Measurements from ENCODE around the gene ABCF1.
"Not testable (repeated sequence)": the region's sequence is repeated elsewhere in the genome, so short reads cannot be mapped to it uniquely, and the experiment has no call there.

Gene ABCF1

DNA sequence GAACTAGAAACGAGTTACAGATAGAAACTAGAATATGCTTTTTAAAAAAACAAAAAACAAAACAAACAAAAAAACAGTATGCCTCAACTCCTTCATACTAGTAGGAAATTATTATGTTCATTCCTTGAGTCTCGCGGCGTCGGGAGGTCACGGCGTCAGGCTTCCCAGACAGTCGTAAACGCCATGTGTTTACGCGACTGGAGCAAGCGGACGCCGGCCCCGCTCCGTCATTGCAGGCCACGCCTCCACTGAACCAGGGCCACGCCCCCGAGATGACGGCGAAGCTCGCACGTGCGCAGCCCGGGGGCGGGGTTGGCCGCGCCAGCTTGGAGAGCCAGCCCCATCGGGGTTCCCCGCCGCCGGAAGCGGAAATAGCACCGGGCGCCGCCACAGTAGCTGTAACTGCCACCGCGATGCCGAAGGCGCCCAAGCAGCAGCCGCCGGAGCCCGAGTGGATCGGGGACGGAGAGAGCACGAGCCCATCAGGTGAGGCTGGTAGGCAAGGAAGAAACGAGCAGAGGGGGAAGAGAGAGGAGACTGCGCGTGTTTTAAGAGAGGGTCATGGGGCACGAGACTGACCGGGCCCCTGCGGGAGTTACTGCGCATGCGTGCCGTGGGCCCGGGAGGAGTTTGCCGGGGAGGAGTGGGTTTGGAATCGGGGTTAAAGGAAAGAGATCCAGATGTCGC, at the start of gene ABCF1:
TSS of gene ABCF1 (plus strand) at position 368 of the 687 bp plus-strand sequence. CDS start at position 414, 46 bp downstream.
- peak; percentile 100 for DNase-seq

DNA sequence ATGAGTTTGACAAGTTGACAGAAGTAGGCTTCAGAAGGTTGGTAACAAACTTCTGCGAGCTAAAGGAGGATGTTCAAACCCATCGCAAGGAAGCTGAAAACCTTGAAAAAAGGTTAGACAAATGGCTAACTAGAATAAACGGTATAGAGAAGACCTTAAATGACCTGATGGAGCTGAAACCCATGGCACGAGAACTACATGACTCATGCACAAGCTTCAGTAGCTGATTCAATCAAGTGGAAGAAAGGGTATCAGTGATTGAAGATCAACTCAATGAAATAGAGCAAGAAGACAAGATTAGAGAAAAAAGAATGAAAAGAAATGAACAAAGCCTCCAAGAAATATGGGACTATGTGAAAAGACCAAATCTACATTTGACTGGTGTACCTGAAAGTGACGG, 49.3 kb upstream of the ABCF1 start:
- not testable (repeated sequence) for DNase-seq

DNA sequence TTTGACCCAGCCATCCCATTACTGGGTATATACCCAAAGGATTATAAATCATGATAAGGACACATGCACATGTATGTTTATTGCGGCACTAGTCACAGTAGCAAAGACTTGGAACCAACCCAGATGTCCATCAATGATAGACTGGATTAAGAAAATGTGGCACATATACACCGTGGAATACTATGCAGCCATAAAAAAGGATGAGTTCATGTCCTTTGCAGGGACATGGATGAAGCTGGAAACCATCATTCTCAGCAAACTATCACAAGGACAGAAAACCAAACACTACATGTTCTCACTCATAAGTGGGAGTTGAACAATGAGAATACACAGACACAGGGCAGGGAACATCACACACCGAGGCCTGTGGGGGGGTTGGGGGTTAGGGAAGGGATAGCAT, 44.8 kb upstream of the ABCF1 start:
- DNase-seq = not testable (repeated sequence)

DNA sequence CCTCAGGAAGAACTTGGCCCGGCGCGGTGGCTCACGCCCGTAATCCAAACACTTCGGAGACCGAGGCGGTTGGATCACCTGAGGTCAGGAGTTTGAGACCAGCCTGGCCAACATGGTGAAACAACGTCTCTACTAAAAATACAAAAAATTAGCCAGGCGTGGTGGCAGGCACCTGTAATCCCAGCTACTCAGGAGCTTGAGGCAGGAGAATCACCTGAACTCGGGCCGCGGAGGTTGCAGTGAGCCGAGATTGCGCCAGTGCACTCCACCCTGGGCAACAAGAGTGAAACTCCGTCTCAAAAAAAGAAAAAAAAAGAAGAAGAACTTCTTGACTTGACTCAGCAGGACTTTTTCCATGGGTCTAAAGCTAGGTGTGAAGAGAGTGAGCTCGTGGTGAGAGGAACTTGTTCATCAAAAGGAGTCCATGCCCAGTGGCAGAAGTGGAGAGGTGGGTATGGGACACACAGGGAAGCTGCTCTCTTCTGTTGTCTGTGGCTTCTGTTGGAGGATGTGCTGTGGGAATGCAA, 41.8 kb upstream of the ABCF1 start:
- DNase-seq = not testable (repeated sequence)

DNA sequence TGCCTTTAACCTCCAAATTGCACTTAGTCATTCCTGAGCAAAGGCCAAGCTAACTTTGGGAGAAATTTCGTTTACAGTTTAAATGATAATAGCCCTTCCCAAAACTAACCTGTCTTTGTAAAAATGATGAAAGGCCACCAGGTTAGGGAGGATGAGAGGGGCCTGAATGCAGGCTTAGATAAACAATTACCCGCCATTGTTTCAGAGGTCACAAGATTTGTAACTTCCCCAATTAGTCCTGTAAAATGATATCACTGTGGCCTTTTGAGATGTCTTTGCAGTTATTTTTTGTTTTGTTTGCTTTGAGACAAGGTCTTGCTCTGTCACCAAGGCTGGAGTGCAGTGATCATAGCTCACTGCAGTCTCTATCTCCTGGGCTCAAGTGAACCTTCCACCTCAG, 41.2 kb upstream of the ABCF1 start:
- DNase-seq = no peak

DNA sequence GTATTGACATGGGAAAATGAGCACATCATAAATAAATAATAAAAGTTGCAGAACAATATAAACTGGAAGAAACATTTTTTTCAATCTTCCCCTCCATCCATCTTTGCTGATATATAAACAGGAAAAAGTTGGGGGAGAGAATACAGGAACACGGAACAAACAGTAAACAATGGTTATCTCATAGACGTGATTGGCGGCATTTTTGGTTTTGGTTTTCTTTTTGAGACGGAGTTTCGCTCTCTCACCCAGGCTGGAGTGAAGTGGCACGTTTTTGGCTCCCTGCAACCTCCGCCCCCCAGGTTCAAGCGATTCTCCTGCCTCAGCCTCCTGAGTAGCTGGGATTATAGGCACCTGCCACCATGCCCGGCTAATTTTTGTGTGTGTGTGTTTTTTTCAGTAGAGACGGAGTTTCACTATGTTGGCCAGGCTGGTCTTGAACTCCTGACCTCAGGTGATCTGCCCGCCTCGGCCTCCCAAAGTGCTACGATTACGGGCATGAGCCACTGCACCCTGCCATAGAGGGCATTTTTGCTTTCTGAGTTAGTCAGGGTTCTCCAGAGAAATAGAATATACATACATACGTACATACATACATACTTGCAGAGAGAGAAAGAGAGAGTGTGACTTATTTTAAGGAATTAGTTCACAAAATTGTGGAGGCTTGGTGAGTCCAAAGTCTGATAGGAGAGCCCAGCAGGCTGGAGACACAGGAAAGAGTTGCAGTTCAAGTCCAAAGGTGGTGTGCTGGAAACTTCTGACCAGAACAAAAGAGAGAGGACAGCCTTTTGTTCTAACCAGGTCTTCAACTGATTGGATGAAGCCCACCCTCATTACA, 37.6 kb upstream of the ABCF1 start:
- DNase-seq = no peak

DNA sequence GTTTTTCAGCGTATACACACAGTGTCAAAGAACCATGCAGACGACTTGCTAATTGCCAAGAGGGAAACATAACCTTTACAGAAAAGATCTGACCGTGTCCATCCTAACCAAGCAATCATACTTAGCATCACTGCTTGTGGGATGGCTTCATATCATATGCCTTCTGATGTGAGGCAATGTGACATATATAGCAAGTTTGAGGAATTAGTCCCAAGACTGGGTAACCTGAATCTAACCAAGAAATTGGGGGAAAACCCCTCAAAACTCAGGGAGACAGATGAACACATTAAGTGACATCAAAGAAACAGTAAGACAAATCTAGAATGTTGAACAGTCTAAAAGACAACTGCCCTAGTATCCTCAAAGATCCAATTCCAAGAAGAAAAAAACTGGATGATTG, 33.3 kb upstream of the ABCF1 start:
- no peak for DNase-seq

DNA sequence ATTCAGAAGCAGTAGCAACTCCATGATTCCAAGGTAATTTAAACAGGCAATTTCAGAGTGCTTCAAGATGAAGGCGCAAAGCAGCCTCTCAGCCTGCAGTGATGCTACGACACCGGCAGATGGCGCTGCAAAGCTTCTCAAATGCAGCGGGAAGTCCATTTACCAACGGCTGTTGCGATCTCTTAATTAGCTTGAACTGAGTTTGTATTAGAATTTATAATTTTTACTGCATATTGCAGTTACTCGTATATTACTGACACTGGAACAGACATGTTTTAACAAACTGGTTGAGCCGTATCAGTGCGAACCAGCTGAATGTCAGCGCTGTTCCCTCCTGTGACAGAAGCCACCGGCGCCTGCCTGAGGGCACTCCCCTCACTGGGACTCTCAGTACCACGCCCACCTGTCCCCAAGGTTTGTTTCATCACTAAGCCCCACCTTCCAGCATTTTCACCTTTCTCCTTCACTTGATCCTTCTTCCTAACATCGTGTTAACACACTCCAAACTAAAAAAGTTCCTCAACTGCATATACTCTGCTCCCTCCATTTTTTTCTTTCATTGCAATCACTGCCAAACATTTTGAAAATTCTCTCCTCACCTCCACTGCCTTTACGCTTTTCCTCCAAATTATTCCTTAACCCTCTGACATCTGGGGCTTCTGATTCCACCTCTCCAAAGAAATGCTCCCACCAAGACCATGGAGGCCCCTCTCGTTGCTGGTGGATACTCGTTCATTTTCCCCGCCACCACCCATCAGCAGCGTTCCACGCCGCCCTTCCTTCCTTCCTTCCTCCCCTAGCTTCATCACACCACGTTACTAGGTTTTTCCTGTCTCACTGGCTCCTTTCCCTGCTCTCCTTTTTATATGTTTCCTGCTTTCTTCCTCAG, 29.5 kb upstream of the ABCF1 start:
- peak; percentile 87 for DNase-seq

DNA sequence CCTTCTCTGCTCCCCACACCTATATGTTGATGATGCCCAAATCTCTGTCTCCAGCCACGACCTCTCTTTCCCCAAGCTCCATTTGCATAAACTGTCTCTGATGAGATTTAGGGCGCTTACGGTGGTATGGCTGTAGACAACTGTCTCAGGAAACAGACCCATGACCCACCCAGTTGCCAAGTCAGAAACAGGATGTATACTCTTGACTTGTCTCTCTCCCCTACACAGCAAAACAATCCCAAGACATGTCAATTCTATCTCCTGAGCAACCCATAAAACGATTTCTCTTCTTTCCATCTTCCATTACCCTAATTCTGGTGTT, 28.9 kb upstream of the ABCF1 start:
- no peak for DNase-seq

DNA sequence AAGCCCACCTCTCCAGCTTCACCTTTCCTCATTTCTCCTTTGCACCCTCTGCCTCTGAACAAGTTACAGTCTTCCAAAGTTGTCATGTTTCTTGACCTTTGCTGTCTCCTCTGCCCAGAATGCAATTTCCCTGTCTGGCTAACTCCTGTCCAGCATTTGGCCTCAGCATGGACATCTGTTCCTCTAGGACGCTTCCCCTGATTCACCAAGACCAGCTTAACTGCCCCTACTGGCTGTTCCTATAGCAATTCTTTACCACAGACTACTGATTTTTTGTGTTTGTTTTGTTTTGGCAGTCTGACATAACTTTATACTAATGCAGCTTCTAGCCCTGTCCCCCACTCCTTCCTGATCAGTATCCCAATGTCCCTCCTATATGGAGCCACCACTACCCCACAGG, 28.3 kb upstream of the ABCF1 start:
- DNase-seq = no peak

DNA sequence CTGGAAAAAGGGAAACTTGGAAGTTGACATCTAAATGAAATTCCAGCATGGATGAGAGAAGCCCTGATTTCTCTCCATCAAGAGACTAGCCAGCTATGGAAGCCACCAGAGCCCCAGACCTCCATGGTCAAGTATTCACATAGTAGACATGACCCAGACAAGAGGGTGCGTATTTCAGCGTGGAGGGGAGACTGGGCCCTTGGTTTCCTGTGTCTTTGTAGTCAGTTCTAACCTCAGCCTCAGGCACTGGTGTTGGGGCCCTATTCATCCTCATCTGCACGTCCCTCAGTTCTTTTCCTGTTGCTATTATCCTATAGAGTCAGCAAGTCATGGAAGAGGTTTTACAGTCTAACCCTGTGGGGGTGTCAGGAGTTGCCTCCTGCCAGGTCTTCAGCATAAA, 27.4 kb upstream of the ABCF1 start:
- no peak for DNase-seq

DNA sequence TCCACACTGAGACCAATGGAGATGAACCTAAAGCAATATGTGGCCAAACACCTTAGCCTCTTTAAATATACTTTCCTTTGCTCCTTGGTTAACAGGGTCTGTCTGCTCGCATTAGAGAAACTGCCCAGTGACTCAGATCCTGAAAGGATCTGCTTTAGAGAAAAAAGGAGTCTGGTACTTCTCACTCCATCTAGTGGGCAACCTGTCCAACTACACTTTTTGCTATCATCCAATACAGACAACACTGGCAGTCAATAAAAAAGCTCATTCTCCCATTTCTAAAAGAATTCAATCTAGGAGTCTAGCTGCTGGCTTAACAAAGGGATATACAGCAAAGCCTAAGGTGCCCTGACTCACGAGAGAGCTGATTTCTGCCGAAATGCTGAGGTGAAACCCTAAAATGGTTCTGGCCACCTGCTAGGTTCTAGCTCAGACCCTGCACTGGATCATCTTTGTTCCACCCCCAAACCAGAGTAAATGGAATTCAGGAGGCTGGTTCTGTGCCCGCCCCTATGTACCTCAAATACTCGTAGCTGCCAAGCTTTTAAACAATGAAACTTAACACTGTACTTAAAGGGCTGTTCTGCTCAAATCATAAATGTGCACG, 26.5 kb upstream of the ABCF1 start:
- DNase-seq = no peak

DNA sequence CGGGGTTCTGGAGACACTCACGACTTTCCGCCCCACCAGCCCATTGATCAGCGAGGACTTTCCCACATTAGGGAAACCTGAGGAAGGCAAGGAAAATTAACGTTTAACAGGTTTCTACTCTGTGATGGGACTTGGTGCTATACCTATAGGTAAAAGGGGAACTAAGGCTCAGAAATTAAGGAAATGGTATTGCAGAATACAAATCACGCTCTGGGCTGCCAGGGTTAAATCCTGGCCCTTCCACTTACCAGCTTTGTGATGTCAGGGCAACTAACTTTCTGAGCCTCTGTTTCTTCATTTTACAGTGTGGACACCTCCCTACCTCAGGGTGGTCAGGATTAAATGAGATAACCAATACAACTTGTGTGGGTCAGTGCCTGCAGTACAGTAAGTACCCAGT, 23.8 kb upstream of the ABCF1 start:
- no peak for DNase-seq

DNA sequence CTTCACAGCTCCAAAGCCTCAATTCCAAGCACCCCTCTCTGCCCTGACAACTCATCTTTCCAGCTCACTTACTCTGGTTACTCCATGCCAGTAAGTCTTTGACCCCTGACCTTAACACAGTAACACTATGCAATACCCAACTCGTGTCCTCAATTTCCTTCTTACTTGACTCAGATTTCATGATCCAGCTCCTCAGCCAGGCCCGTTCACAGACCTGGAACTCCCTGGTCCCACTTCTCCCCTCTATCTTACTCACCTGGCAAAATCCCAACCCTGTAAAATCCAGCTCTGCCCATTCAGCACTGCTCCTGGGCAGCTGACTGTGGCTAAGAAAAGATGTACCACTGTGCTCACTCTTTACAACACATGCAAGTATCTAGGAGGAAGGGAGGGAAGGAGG, 22.9 kb upstream of the ABCF1 start:
- no peak for DNase-seq

DNA sequence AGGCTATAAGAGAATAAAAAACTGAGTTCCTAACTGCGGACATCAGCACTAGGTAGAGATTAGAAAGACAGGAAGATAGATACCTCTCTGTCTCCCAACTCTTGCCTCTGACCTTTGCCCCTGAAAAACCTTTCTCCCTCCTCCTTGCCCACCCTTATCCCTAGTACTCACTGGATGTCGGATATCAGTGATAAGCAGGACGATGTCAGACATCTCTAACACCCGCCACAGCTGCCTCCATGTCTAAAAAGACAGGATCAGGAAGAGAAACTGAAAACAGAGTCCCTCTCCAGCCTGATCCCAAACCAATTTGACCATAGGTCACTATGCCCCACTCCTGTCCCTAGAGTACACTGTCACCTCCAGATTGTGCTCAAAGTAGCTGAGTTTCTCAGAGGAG, 16.8 kb upstream of the ABCF1 start:
- no peak for DNase-seq

DNA sequence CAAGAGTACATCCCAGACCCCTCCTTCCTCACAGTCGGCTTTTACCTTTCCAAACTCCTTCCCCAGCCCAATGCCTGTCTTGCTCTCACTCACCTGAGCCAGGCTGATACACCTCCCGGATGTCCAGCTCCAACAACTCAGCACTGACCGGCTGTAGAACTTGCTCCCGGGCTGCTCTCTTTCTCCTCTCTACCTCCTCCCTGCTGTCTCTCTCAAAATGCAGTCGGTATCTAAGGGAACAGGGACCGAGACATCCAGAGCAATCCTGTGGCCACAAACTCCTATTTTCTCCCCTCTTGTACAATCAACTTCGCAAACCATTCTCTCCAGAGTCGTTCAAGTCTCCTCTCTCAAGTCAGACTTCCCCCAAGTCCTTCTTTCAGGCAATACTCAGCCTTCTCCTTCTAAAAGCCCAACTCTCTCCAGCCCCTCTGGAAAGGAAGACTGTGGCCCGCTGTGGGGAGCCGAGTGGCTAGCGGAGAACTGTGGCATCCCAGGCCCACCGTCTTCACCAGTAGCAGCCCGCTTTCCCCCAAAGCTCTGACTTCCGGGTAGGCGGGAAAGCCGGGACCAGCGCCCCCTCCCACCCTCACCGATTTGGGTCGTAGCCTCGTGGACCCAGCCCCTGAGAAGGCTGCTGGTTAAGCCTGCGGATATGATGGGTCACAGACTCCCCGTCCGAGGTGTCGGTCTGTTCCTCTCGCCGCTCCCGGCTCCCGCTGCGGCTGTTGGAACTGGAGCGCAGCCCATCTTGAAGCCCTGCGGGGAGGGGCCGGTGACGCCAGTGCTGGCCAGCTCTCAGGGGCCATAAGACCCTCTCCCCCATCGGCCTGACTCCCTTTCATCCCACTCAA, 16.1 kb upstream of the ABCF1 start:
- no peak for DNase-seq

DNA sequence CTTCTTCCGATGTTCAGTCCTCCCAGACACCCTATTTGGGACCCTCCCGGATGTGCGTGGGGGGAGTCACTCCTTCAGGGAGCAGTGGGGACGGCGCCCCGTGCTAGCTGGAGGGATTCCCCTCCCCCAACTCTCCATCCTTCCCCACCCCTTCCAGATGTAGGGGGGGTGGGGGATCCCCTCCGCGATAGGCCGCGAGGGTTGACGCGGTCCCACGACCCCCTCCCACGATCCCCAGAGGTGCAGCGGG, 15.5 kb upstream of the ABCF1 start:
- no peak for DNase-seq

DNA sequence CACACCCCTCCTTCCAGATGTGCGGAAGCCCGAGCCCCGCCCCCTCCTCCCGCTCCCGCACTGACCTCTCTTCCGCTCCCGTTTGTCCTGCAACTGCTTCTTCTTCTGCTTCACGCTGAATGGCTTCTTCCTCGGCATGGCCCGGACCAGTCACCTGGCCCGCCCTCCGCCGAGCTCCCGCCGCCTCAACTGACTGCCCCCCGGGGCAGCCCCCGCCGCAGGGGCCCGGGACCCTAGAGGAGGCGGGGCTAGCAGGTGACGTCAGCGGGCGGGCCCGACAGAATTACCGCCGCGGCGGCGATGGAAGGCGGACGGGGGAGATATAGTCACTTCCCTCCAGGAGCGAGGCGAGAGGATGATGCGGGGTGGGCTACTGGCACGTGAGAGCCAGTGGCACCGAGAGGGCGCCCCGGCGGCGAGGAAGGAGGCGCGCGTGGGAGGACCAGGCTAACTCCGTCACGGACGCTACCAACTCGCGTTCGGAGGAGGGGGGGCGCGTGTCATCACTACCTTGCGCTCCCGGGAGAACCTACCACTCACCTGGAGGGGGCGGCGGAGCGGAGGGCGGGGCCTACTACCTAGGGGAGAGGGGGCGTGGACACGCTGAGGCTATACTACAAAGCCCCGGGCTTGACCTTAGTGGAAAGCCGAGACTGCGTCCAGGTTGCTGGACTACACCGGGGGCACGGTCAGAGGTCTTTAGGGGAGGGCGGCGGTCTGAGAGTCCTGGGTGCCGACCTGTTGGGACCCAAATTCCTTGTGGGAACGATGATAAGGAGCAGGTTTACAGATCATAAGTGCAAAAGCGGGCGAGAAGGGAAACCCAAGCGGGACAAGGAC, 15.0 kb upstream of the ABCF1 start, which contains the start of gene GNL1:
TSS of gene GNL1 (minus strand) at position 424 of the 840 bp plus-strand sequence. CDS start at position 138, 286 bp downstream.
- DNase-seq = peak; percentile 100

DNA sequence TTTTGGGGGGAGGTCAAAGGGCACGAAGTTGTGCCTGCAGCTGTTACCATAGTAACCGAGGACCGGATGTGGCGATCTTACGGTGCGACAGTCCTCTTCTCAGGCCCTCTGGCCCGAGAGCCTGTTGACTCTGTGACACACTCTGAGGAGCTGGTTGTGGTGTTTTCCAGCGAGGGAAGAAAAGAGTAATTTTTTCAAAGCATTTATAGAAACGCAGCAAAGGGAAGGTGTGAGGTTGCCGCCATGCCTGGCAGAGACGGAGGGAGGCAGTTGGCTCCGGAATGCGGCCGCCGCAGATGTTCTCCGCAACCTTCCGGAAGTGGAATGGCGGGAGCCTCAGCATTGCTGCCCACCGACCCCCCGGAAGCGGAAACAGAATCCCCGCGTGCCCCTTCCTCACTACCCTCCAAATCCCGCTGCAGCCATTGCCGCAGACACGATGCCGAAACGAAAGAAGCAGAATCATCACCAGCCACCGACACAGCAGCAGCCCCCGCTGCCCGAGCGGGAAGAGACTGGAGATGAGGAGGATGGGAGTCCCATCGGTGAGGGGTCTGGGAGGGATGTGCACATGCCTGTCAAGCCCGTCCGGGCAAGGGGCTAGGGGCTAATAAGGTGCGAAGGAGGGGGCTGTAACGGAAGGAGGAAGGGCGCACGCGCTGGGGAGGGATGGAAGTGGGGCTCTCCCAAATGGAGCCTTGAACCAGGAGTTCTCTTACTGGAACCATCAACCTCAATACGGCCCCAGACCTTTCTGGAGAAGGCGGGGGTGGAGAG, 14.1 kb upstream of the ABCF1 start, which contains the start of gene PRR3:
TSS of gene PRR3 (plus strand) at position 390 of the 777 bp plus-strand sequence. CDS start at position 440, 50 bp downstream.
- peak; percentile 92 for DNase-seq

DNA sequence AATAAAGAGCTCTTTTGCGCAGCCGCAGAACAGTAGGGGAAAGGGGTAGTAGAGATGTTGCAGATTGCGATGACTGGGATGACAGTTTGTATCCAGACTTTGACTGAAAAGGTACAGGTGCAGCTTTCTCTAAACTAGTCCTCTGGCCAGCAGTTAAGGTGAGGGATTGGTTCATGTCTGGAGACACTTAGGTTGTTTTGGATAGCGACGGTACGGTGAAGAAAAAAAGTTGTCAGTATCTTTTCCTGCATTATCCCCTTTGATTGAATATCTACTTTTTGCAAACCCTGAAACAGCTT, 13.6 kb upstream of the ABCF1 start:
- DNase-seq = no peak
